ENCODE results near the gene TIGAR. TPM values are rescaled to one million over a fixed set of nuclear protein-coding genes. Genes with fewer than 3 reads are reported as not detected.

Gene TIGAR
- total RNA-seq, 2 donors from 2014 or later: 16.1 to 22.5 TPM

GRCh38 chr12:4301932-4302501 lies 19.0 kb upstream of the TIGAR start:
- Mint-ChIP-seq H3K27me3 (ENCODE audit: low read depth) (no peaks in the 10 kb centered on the region), H3K4me1 (ENCODE audit: low read depth) (peaks cover 4% of the 10 kb centered on the region), H3K9me3 (no peaks in the 10 kb centered on the region), H3K4me3 (no peak overlapping the region), H3K27ac (peak overlapping the region; percentile 87), H3K36me3 (ENCODE audit: insufficient read depth in 2 of 2) (peaks cover 13 to 63% of the 10 kb centered on the region in 2 donors)
- DNase-seq (no peak), ATAC-seq (replicated peaks in 1 of 2) (no peak)

GRCh38 chr12:4302881-4303280 lies 18.1 kb upstream of the TIGAR start:
- no peak for ATAC-seq (replicated peaks in 1 of 2)
- Mint-ChIP-seq H3K27ac (peak overlapping the region; percentile 38), H3K36me3 (ENCODE audit: insufficient read depth in 2 of 2) (peaks cover 15 to 56% of the 10 kb centered on the region in 2 donors), H3K9me3 (no peaks in the 10 kb centered on the region), H3K27me3 (ENCODE audit: low read depth) (no peaks in the 10 kb centered on the region), H3K4me3 (no peak overlapping the region), H3K4me1 (ENCODE audit: low read depth) (peaks cover 4% of the 10 kb centered on the region)
- no peak for DNase-seq

GRCh38 chr12:4303750-4304149 lies 17.3 kb upstream of the TIGAR start:
- H3K4me1 Mint-ChIP-seq (ENCODE audit: low read depth): peaks cover 4% of the 10 kb centered on the region

GRCh38 chr12:4307593-4308333 lies 13.2 kb upstream of the TIGAR start:
- Mint-ChIP-seq H3K27me3 (ENCODE audit: low read depth) (no peaks in the 10 kb centered on the region), H3K4me3 (no peak overlapping the region), H3K36me3 (ENCODE audit: insufficient read depth in 2 of 2) (peaks cover 5 to 16% of the 10 kb centered on the region in 2 donors), H3K4me1 (ENCODE audit: low read depth) (no peaks in the 10 kb centered on the region), H3K27ac (no peak overlapping the region), H3K9me3 (no peaks in the 10 kb centered on the region)
- no peak for DNase-seq
- ATAC-seq (replicated peaks in 1 of 2): peak; percentile 35 to 40

More at GRCh38 chr12:4303750-4304149, 17.3 kb upstream of the TIGAR start:
- Mint-ChIP-seq H3K9me3 (no peaks in the 10 kb centered on the region), H3K36me3 (ENCODE audit: insufficient read depth in 2 of 2) (peaks cover 15 to 47% of the 10 kb centered on the region in 2 donors), H3K27me3 (ENCODE audit: low read depth) (no peaks in the 10 kb centered on the region), H3K27ac (peak overlapping the region; percentile 15), H3K4me3 (no peak overlapping the region)
- DNase-seq (no peak), ATAC-seq (replicated peaks in 1 of 2) (no peak)

GRCh38 chr12:4308334-4308950 lies 12.6 kb upstream of the TIGAR start:
- Mint-ChIP-seq H3K27me3 (ENCODE audit: low read depth) (no peaks in the 10 kb centered on the region), H3K9me3 (no peaks in the 10 kb centered on the region), H3K27ac (no peak overlapping the region), H3K36me3 (ENCODE audit: insufficient read depth in 2 of 2) (peaks cover 2 to 13% of the 10 kb centered on the region in 2 donors), H3K4me1 (ENCODE audit: low read depth) (no peaks in the 10 kb centered on the region), H3K4me3 (no peak overlapping the region)
- DNase-seq: no peak
- ATAC-seq (replicated peaks in 1 of 2): peak; percentile 13 to 27

- DNase-seq (no peak), ATAC-seq (replicated peaks in 1 of 2) (no peak)
- no peaks in the 10 kb centered on the region for H3K27me3 Mint-ChIP-seq (ENCODE audit: low read depth)
- no peaks in the 10 kb centered on the region for H3K4me1 Mint-ChIP-seq (ENCODE audit: low read depth)
- H3K27ac Mint-ChIP-seq: no peak overlapping the region
- no peaks in the 10 kb centered on the region for H3K9me3 Mint-ChIP-seq
- peaks cover 2 to 4% of the 10 kb centered on the region in 2 donors for H3K36me3 Mint-ChIP-seq (ENCODE audit: insufficient read depth in 2 of 2)
- no peak overlapping the region for H3K4me3 Mint-ChIP-seq
These were observed 9.2 kb upstream of the TIGAR start for GRCh38 chr12:4311776-4312175.

GRCh38 chr12:4312251-4312650 lies 8.8 kb upstream of the TIGAR start:
- Mint-ChIP-seq H3K27ac (no peak overlapping the region), H3K4me3 (no peak overlapping the region), H3K27me3 (ENCODE audit: low read depth) (no peaks in the 10 kb centered on the region), H3K9me3 (no peaks in the 10 kb centered on the region), H3K4me1 (ENCODE audit: low read depth) (no peaks in the 10 kb centered on the region), H3K36me3 (ENCODE audit: insufficient read depth in 2 of 2) (peaks cover 0 to 4% of the 10 kb centered on the region in 2 donors)
- no peak for ATAC-seq (replicated peaks in 1 of 2)
- DNase-seq: no peak

GRCh38 chr12:4320497-4320852 lies 538 bp upstream of the TIGAR start:
- peak overlapping the region; percentile 85 to 94 for H3K4me3 Mint-ChIP-seq
- ATAC-seq (replicated peaks in 1 of 2): peak; percentile 46 to 52
- H3K27me3 Mint-ChIP-seq (ENCODE audit: low read depth): no peaks in the 10 kb centered on the region
- H3K9me3 Mint-ChIP-seq: no peaks in the 10 kb centered on the region
- DNase-seq: no peak
- H3K27ac Mint-ChIP-seq: peak overlapping the region; percentile 82
- H3K4me1 Mint-ChIP-seq (ENCODE audit: low read depth): peaks cover 43% of the 10 kb centered on the region
- peaks cover 2% of the 10 kb centered on the region in 2 donors for H3K36me3 Mint-ChIP-seq (ENCODE audit: insufficient read depth in 2 of 2)

GRCh38 chr12:4322726-4323125 lies 1.7 kb downstream of the TIGAR start:
- H3K27me3 Mint-ChIP-seq (ENCODE audit: low read depth): no peaks in the 10 kb centered on the region
- peaks cover 2% of the 10 kb centered on the region in 2 donors for H3K36me3 Mint-ChIP-seq (ENCODE audit: insufficient read depth in 2 of 2)
- H3K4me1 Mint-ChIP-seq (ENCODE audit: low read depth): peaks cover 43% of the 10 kb centered on the region
- peak overlapping the region; percentile 0 for H3K27ac Mint-ChIP-seq
- no peaks in the 10 kb centered on the region for H3K9me3 Mint-ChIP-seq
- peak overlapping the region; percentile 48 to 94 for H3K4me3 Mint-ChIP-seq
- DNase-seq (no peak), ATAC-seq (replicated peaks in 1 of 2) (no peak)

GRCh38 chr12:4323396-4323795 lies 2.4 kb downstream of the TIGAR start:
- H3K4me3 Mint-ChIP-seq: peak overlapping the region in 1 of 2 donors; percentile 54
- H3K9me3 Mint-ChIP-seq: no peaks in the 10 kb centered on the region
- peaks cover 2% of the 10 kb centered on the region in 2 donors for H3K36me3 Mint-ChIP-seq (ENCODE audit: insufficient read depth in 2 of 2)
- H3K27me3 Mint-ChIP-seq (ENCODE audit: low read depth): no peaks in the 10 kb centered on the region
- ATAC-seq (replicated peaks in 1 of 2) (no peak), DNase-seq (no peak)
- H3K27ac Mint-ChIP-seq: peak overlapping the region; percentile 51
- peaks cover 43% of the 10 kb centered on the region for H3K4me1 Mint-ChIP-seq (ENCODE audit: low read depth)

GRCh38 chr12:4324366-4324765 lies 3.4 kb downstream of the TIGAR start:
- H3K4me3 Mint-ChIP-seq: no peak overlapping the region
- H3K4me1 Mint-ChIP-seq (ENCODE audit: low read depth): peaks cover 42% of the 10 kb centered on the region
- no peak for DNase-seq
- no peaks in the 10 kb centered on the region for H3K27me3 Mint-ChIP-seq (ENCODE audit: low read depth)
- H3K27ac Mint-ChIP-seq: no peak overlapping the region
- no peak for ATAC-seq (replicated peaks in 1 of 2)
- H3K9me3 Mint-ChIP-seq: no peaks in the 10 kb centered on the region
- peaks cover 2% of the 10 kb centered on the region in 2 donors for H3K36me3 Mint-ChIP-seq (ENCODE audit: insufficient read depth in 2 of 2)

GRCh38 chr12:4325966-4326365 lies 5.0 kb downstream of the TIGAR start:
- Mint-ChIP-seq H3K36me3 (ENCODE audit: insufficient read depth in 2 of 2) (peaks cover 2 to 4% of the 10 kb centered on the region in 2 donors), H3K4me1 (ENCODE audit: low read depth) (peaks cover 28% of the 10 kb centered on the region), H3K4me3 (no peak overlapping the region), H3K27me3 (ENCODE audit: low read depth) (no peaks in the 10 kb centered on the region), H3K27ac (no peak overlapping the region), H3K9me3 (no peaks in the 10 kb centered on the region)
- DNase-seq (no peak), ATAC-seq (replicated peaks in 1 of 2) (no peak)

- Mint-ChIP-seq H3K27me3 (ENCODE audit: low read depth) (no peaks in the 10 kb centered on the region), H3K27ac (no peak overlapping the region), H3K36me3 (ENCODE audit: insufficient read depth in 2 of 2) (peaks cover 0 to 4% of the 10 kb centered on the region in 2 donors), H3K9me3 (no peaks in the 10 kb centered on the region), H3K4me3 (no peak overlapping the region), H3K4me1 (ENCODE audit: low read depth) (peaks cover 19% of the 10 kb centered on the region)
- ATAC-seq (replicated peaks in 1 of 2) (no peak), DNase-seq (no peak)
These were observed 6.3 kb downstream of the TIGAR start for GRCh38 chr12:4327293-4327692.

All from activated T-cell treated with anti-CD3 and anti-CD28 coated beads, Interleukin-2, amount 50 U/mL, for 72 hours (primary cell).